Fibroblast of lung (primary cell): Measurements from ENCODE around the gene TCOF1.
"Not testable (repeated sequence)": the region's sequence is repeated elsewhere in the genome, so short reads cannot be mapped to it uniquely, and the experiment has no call there.

Experiments
- CTCF ChIP-seq, 2 donors: IDR thresholded peaks in 1 of 2; conservative IDR thresholded peaks in 1 of 2; 1 replicate in 1 of 2; 2 replicates in 1 of 2; pipeline ENCODE4 v1.5.1; 2011 to 2012; ENCODE audit warnings: low read length in 2 of 2, control low read depth in 1 of 2, inconsistent platforms in 1 of 2, low read depth in 1 of 2, mild to moderate bottlenecking in 1 of 2
- EZH2 ChIP-seq: IDR thresholded peaks from 2 replicates; pipeline ENCODE4 v1.5.1; 2012; ENCODE audit warnings: low read length, control low read depth, mild to moderate bottlenecking; ENCODE audit errors: missing control alignments

DNA sequence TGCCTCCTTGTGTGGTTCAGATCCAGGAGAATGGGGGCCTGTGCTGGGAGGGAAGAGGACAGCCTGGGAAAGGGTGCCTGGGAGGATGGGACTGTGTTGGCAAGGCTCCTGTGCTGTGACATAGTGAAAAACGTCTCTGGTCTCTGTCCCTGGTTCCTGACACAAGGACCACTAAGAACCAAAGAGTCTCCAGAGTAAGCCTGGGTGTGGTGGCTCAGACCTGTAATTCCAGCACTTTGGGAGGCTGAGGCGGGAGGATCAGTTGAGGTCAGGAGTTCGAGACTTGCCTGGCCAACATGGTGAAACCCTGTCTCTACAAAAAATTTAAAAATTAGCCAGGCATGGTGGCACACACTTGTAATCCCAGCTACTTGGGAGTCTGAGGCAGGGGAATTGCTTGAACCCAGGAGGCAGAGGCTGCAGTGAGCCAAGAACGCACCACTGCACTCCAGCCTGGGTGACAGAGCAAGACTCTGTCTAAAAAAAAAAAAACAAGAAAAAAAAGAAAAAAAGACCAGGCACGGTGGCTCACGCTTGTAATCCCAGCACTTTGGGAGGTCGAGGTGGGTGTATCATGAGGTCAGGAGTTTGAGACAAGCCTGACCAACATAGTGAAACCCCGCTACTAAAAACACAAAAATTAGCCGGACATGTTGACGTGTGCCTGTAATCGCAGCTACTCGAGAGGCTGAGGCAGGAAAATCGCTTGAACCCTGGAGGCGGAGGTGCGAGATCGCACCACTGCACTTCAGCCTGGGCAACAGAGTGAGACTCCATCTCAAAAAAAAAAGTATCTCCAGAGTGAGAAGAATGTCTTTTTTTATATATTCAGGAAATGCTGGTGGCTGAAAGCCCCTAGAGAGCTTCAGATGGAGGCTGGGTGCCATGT is 56.6 kb downstream of the TCOF1 start:
- not testable (repeated sequence) for TF ChIP-seq CTCF (conservative IDR thresholded peaks at IDR 0.05 in 1 of 2, IDR thresholded peaks at IDR 0.05 in 1 of 2; ENCODE audit: low read depth in 1 of 2, low read length in 2 of 2); EZH2
